Loucy (cell line): ENCODE data around the gene CRYBA4.

ENCODE experiments used
- H2AFZ ChIP-seq: fragments of 200-600 bp; sonication (generic); 2 replicates; pipeline ENCODE4 v1.6.0; 2016; ENCODE audit warnings: antibody characterized with exemption, mild to moderate bottlenecking, low read length, moderate library complexity
- H3F3A ChIP-seq: fragments of 200-600 bp; 2 replicates; pipeline ENCODE4 v1.6.0; 2016; ENCODE audit warnings: antibody characterized with exemption, low read depth, mild to moderate bottlenecking
- H3K27me3 ChIP-seq: fragments of 200-600 bp; sonication (generic); 2 replicates; pipeline ENCODE4 v1.6.1; 2014; ENCODE audit warnings: low read length, mild to moderate bottlenecking; ENCODE audit not compliant: insufficient read depth, poor library complexity, severe bottlenecking
- H3K36me3 ChIP-seq: fragments of 200-600 bp; sonication (generic); 2 replicates; pipeline ENCODE4 v1.6.1; 2016; ENCODE audit warnings: low read length; ENCODE audit not compliant: insufficient read depth
- H3K4me1 ChIP-seq: fragments of 200-600 bp; sonication (generic); 2 replicates; pipeline ENCODE4 v1.5.1; 2014; ENCODE audit warnings: low read length, mild to moderate bottlenecking; ENCODE audit not compliant: insufficient read depth, poor library complexity, severe bottlenecking
- H3K4me2 ChIP-seq: fragments of 200-600 bp; sonication (generic); 2 replicates; pipeline ENCODE4 v1.6.0; 2014; ENCODE audit warnings: antibody characterized with exemption, low read length, low read depth, mild to moderate bottlenecking; ENCODE audit not compliant: poor library complexity, severe bottlenecking
- H3K4me3 ChIP-seq: fragments of 200-600 bp; sonication (generic); 2 replicates; pipeline ENCODE4 v1.5.1; 2014; ENCODE audit warnings: low read length, mild to moderate bottlenecking, mixed read lengths; ENCODE audit not compliant: poor library complexity, severe bottlenecking
- H3K79me2 ChIP-seq: fragments of 200-600 bp; sonication (generic); 2 replicates; pipeline ENCODE4 v1.6.1; 2014; ENCODE audit warnings: low read length; ENCODE audit not compliant: insufficient read depth
- H3K9ac ChIP-seq: fragments of 200-600 bp; sonication (generic); 2 replicates; pipeline ENCODE4 v1.6.0; 2014; ENCODE audit warnings: mild to moderate bottlenecking, low read depth, low read length, moderate library complexity; ENCODE audit not compliant: poor library complexity, severe bottlenecking
- H3K9me2 ChIP-seq: fragments of 200-600 bp; sonication (generic); replicated peaks from 2 replicates; pipeline ENCODE4 v1.6.1; 2016; ENCODE audit warnings: low read depth, low read length, mixed read lengths
- H3K9me3 ChIP-seq: fragments of 200-600 bp; sonication (generic); 2 replicates; pipeline ENCODE4 v1.6.1; 2014; ENCODE audit warnings: mild to moderate bottlenecking, antibody characterized with exemption, low read length, low read depth; ENCODE audit not compliant: insufficient read depth
- H4K20me1 ChIP-seq: fragments of 200-600 bp; sonication (generic); 2 replicates; pipeline ENCODE4 v1.6.0; 2014; ENCODE audit warnings: antibody characterized with exemption, low read length, mild to moderate bottlenecking; ENCODE audit not compliant: insufficient read depth, poor library complexity, severe bottlenecking
- CTCF ChIP-seq: fragments of 200-600 bp; sonication (generic); conservative IDR thresholded peaks from 2 replicates; pipeline ENCODE4 v1.5.1; 2014; ENCODE audit warnings: mild to moderate bottlenecking, antibody characterized with exemption, low read length
- EZH2phosphoT487 ChIP-seq: fragments of 200-600 bp; IDR thresholded peaks from 2 replicates; pipeline ENCODE4 v1.6.1; 2018; ENCODE audit warnings: antibody characterized with exemption, mild to moderate bottlenecking, moderate library complexity, borderline replicate concordance

Gene CRYBA4

DNA sequence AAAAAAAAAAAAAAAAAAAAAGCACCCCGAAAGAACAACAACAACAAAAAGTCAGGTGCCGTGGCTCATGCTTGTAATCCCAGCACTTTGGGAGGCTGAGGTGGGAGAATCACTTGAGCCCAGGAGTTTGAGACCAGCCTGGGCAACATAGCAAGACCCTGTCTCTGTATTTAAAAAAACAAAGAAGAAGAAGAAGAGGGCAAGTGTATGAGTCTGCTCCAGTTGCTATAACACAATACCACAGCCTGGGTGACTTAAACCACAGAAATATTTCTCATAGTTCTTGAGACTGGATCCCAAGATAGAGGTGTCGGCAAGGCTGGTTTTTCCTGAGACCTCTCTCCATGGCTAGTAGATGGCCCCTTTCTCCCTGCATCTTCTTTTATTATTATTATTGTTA is 12.4 kb downstream of the CRYBA4 start:
- no peaks in the 10 kb centered on the region for H3K36me3 ChIP-seq
- H3K79me2 ChIP-seq: no peaks in the 10 kb centered on the region
- H3K9me3 ChIP-seq: no peaks in the 10 kb centered on the region
- H3K27me3 ChIP-seq: no peaks in the 10 kb centered on the region
- TF ChIP-seq CTCF (no peak), EZH2phosphoT487 (no peak)
- H2AFZ ChIP-seq: no peak overlapping the region
- no peaks in the 10 kb centered on the region for H4K20me1 ChIP-seq
- no peaks in the 10 kb centered on the region for H3K9me2 ChIP-seq
- H3F3A ChIP-seq: no peaks in the 10 kb centered on the region
- peaks cover 14% of the 10 kb centered on the region for H3K4me1 ChIP-seq
- no peak overlapping the region for H3K9ac ChIP-seq
- H3K4me3 ChIP-seq: no peak overlapping the region
- no peak overlapping the region for H3K4me2 ChIP-seq

DNA sequence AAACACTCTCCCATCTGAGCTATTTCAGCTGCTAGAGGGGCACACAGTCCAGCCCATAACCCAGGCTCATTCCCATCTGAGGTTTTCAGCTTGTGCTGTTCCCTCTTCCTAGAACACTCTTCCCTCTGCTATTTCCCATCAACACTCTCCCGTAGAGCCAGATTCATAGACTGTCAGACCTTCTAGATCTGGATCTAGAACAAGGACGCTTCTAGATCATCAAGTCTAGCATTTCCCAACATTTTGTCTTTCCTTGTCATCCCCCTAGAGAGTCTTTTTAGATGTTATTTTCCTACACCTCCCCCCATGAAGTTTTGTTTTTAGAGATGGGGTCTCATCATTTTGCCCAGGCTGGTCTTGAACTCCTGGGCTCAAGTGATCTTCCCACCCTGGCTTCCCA is 13.4 kb downstream of the CRYBA4 start:
- H4K20me1 ChIP-seq: no peaks in the 10 kb centered on the region
- H3K9me3 ChIP-seq: no peaks in the 10 kb centered on the region
- H3K9ac ChIP-seq: no peak overlapping the region
- no peak overlapping the region for H2AFZ ChIP-seq
- no peak for TF ChIP-seq EZH2phosphoT487
- TF ChIP-seq CTCF: no peak
- H3K9me2 ChIP-seq: no peaks in the 10 kb centered on the region
- no peaks in the 10 kb centered on the region for H3K27me3 ChIP-seq
- H3F3A ChIP-seq: no peaks in the 10 kb centered on the region
- no peaks in the 10 kb centered on the region for H3K79me2 ChIP-seq
- H3K4me2 ChIP-seq: no peak overlapping the region
- H3K4me1 ChIP-seq: peaks cover 14% of the 10 kb centered on the region
- no peak overlapping the region for H3K4me3 ChIP-seq
- H3K36me3 ChIP-seq: no peaks in the 10 kb centered on the region

GRCh38 chr22:26636296-26636695 is 14.5 kb downstream of the CRYBA4 start:
- H3K36me3 ChIP-seq: no peaks in the 10 kb centered on the region
- H3K4me3 ChIP-seq: no peak overlapping the region
- H3F3A ChIP-seq: no peaks in the 10 kb centered on the region

More at GRCh38 chr22:26636296-26636695, 14.5 kb downstream of the CRYBA4 start:
- no peaks in the 10 kb centered on the region for H4K20me1 ChIP-seq
- H3K4me2 ChIP-seq: no peak overlapping the region
- peaks cover 24% of the 10 kb centered on the region for H3K4me1 ChIP-seq
- TF ChIP-seq CTCF (no peak), EZH2phosphoT487 (no peak)
- no peak overlapping the region for H2AFZ ChIP-seq
- H3K79me2 ChIP-seq: no peaks in the 10 kb centered on the region
- no peaks in the 10 kb centered on the region for H3K9me2 ChIP-seq
- no peaks in the 10 kb centered on the region for H3K9me3 ChIP-seq
- H3K27me3 ChIP-seq: no peaks in the 10 kb centered on the region
- no peak overlapping the region for H3K9ac ChIP-seq
